ELF-1 (cell line): ENCODE results near the gene PHACTR3.
A peak's percentile ranks its signal among the peaks of the same experiment; 100 is the strongest.

ENCODE experiments used
- DNase-seq: peaks from one replicate; pipeline ENCODE4 v3.0.0-alpha.2; 2016; ENCODE audit warnings: low read depth, low spot score

The PHACTR3 gene

DNA sequence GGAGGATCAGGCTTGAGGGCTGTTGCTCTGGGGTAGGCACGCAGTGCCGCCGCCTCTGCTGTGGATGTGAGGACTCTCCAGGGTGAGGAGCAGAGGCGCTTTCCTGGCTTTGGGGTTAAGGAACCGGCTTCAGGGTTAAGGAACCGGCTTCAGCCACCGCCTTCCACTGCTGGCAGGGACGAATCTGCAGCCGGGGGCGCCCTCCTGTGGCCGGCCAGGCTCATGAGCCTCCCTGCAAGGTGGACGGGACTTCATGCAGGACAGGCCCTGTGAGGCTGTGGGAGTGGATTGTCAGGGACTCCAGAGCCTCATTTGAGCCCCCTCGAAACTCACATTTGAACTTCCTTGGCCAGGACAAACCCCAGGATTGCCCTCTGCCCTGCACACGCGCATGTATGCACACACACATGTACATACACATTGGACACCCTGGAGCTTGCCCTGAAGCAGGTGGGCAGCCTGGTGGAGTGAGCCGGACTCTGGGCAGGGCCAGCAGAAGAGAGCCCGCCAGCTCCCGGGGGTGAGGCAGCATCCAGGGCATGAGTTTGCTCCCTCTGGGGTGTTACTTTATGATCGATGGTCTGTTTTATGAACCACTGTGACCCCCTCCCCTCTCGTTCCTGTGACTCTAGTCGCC lies 146.9 kb downstream of the PHACTR3 start:
- DNase-seq: peak; percentile 86

DNA sequence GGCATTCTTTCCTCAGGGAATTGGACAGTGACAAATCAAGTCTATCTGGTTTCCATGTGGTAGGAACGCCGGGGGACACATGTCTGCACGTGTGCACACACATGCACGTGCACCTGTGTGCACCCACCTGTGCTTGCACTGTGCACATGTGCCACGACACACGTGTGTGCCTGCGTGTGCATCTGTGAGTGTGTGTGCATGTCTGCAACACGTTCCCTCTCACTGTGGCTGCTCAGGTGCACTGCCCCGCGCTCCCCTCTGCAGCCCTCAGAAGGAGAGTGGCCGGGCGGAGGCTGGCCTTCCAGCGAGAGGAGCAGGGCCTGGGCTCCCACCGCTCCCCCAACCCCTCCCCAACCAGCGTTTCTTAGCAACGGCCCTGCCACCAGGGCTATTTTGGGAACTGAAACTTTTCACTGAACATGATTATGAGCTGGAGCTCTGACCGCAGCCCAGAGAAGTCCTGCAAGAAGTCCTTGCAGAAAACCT lies 147.8 kb downstream of the PHACTR3 start:
- no peak for DNase-seq

DNA sequence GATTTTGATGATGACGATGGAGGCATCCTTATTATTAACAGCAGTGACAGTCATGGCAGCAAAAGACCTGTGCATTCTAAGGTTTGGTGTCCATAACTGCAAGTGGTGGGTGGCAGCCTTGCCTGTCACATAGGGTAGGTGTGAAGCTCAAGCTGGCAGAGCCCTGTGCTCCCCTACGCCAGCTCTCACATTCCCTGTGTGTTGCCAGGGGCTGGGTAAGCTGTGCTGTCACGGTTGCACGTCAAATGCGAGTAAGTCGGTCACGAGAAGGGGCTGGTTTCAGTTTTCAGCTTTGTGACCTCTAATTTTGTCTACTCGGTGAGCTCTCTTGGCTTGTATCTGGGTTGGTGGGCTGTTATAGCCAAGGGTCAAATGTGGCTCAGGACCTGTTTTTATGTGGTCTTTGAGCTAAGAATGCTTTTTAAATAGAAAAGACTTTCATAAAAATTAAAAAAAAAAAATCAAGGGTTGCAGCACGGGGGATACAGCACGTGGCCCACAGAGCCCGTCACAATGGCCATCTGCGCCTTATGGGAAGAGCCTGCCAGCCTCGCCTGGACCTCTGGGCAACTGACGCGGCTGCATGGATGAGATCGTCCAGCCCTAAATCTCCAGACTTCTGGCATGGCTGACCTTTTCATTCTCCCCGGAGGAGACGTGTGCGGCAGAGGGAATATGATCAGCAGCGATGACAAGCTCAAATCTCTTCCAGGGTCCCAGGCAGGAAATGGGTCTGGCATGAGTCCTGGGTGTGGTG lies 148.5 kb downstream of the PHACTR3 start:
- DNase-seq: no peak

DNA sequence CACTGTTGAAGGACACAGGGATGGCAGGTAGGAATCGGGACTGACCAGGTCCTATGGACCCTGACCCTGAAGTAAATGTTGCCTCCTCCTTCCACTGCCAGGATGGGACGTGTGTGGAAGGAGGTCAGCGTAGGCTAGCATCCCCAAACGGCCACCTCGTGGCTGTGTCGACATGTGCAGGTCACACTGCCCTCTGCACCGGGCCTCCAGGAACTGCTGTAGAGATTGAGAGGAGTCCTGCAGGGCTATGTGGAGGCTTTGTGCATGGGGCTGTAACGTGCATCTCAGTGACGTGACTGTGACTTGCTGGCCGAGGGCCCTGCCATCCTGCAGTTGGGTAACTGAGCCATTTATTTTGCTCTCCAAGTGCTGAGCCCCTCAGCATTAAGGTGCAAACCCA lies 149.5 kb downstream of the PHACTR3 start:
- DNase-seq: no peak

DNA sequence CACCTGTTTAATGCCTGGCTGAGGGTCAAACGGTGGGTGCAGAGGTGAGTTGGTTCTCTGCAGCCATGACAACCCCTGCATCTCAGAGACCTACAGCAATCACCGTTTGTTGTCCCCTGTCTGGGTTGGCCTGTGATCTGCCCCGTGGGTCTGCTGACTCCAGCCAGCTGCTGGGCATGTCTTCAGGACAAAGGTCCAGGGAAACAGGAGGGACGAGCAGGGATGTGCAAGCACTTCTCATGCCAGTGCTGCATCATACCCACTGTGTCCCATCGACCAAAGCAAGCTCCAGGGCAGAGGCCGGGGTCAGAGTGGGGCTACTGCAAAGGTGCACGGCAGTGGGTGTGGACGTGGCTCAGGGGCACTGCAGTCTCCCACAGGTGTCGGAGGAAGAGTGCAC lies 150.2 kb downstream of the PHACTR3 start:
- DNase-seq: no peak

DNA sequence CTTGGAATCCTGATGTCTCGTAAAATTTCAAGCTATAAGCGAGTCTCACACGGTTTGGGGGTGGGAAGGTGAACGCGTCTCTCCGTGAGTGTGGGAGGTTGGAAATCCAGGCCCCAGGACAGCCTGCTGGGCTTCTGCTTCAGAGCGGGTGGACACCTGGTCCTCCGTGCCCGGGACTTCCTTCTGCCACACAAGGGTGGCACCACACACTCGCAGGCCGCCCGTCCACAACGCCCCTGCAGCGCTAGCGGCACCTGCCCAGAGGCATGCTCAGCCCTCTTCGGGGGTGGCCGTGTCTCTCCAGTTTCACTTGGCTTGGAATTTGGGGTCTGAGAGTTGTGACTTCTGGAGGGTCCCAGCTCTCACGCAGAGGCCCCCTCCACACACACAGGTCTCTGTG lies 151.9 kb downstream of the PHACTR3 start:
- DNase-seq: no peak

DNA sequence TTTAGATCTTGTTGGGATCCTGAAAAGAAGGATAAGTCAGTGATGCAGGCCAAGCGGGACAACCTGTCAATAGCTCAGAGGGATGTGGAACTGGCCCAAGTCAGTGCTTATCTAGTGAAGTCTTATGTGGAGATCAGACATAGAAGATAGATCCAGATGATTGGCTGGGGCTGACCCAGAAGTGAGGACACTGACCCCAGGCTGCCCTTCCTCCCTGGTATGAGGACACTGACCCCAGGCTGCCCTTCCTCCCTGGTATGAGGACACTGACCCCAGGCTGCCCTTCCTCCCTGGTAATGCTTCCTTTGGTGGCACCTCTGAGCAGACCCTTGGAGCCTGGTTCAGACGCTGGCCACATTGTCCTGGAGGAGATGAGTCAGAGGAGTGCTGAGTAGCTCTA lies 159.7 kb downstream of the PHACTR3 start:
- no peak for DNase-seq

DNA sequence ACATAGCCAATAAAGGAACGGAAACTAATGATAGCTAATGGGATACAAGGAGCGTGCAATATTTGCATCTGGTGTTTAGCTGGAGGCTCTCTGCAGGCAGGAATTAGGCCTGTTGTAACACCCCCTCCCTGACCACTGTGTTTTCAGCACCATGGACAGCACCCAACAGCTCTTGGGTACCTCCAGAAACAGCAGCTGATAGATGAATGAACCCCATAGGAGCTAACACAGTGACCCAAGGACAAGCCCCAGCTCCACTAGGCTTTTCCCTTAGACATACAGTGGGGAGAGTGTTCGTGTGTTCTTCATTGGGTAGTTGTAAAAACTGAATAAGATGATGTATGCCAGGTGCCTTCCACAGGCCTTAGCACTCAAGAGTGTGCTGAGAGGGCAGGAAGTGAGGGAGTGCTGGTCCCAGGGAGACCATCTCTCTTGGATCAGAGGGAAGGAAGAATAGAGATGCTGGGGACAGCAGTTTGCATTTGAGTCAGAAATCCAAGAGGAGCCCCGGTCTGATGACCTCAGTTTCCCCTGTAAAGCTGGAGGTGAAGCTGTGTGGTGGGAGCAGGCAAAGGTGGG lies 161.3 kb downstream of the PHACTR3 start:
- peak; percentile 51 for DNase-seq

DNA sequence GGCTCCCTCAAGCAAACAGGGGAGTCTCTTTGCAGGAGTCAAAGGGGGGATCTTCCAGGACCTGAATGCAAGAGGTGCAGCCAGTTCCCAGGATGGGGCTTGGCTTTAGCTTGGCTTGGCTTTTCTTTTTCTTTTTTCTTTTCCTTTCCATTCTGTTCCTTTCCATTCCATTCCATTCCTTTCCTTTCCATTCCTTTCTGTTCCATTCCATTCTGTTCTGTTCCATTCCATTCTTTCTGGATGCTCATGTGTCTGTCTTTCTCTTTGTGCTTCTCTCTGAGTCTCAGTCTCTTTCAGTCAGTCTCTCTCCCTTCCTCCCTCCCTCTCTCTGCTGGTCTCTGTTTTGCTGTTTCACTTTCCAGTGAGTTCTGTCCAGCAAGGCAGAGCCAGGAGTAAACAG lies 163.3 kb downstream of the PHACTR3 start:
- DNase-seq: no peak

DNA sequence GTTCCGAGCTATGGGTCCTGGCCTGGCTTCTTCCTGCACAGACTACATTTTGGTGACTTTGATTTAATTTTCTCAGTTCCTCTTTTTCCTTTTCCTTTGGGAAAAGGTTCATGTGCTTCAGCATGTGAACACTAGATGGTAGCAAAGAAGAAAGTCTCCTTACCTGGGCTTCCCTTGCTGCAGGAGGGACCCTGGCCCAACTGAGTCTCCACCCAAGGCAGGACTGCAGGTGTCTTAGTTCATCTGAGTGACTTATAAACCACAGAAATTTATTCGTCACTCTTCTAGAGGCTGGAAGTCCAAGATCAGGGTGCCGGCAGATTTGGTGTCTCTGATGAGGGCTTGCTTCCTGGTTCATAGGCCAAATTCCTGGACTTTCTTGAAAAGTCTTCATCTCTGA lies 165.9 kb downstream of the PHACTR3 start:
- no peak for DNase-seq

DNA sequence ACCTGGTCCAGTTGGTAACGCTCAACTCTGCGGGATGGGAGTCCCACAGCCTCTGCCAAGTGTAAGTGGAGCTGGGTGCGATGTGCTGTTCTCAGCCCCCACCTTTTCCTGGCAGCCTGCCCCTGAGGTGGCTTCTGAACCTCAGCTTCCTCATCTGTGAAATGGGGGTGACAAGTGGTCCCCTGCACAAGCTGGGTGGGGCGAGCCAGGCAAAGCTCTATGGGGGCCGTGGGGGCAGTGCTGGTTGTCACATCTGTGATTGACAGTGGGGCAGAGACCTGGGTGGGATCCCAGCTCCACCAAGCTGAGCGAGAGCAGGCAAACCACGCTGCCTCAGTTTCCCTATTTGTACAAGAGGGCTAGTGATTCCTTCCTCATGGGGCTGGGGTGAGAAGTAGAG lies 166.5 kb downstream of the PHACTR3 start:
- no peak for DNase-seq

DNA sequence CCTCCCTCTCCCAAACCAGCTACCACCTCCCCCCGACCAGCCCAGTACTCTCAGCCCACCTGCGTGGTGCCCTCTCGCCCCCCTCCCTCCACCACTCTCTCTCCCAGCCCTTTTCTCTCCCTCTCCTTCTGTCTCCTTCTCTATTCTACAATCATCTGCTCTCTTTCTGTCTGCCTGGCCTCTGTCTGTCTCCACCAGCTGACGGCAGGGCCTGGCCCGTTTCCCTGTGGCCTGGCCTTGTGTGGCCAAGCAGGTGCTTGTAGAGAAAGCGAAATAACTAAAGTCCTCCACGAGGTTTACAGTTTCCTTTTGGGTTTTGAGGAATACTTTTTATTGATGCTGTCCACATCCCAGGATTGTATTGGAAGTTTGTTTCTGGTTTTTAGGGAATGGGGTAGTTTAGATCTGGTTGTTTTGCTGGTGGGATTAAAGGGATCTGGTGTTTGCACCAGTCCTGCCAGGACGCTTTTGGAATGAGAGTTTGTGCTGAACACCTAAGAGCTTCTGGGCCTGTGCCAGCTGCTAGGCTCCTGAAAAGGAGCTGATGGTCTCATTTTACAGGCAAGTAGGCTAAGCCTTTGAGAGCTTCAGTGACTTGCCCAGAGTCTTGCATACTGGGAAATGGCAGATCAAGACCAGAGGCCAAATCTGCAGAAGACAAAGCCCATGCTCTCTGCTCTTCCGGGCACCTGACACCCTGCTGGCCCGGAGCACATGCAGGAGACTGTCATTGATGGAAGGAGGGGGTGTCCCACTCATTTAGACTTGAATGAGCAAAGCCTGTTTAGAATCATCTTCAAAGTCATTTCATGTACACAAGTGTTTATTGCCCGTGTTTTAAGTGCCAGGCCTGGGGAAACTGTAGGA lies 167.4 kb downstream of the PHACTR3 start:
- DNase-seq: no peak

DNA sequence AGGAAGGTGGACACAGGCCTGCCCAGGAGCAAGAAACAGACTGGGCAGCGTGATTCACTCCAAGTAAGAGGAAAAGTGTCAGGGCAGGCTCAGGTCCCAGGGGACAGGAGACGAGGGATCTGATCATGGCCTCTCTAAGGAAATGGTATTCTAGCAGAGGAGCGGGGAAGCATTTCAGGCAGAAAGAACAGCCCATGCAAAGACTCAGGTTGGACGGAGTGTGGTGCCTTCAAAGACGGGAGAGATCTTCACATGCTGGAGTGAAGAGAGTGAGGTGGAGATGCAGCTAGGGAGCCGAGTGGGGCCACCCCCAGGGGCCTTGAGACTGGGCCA lies 168.0 kb downstream of the PHACTR3 start:
- no peak for DNase-seq

DNA sequence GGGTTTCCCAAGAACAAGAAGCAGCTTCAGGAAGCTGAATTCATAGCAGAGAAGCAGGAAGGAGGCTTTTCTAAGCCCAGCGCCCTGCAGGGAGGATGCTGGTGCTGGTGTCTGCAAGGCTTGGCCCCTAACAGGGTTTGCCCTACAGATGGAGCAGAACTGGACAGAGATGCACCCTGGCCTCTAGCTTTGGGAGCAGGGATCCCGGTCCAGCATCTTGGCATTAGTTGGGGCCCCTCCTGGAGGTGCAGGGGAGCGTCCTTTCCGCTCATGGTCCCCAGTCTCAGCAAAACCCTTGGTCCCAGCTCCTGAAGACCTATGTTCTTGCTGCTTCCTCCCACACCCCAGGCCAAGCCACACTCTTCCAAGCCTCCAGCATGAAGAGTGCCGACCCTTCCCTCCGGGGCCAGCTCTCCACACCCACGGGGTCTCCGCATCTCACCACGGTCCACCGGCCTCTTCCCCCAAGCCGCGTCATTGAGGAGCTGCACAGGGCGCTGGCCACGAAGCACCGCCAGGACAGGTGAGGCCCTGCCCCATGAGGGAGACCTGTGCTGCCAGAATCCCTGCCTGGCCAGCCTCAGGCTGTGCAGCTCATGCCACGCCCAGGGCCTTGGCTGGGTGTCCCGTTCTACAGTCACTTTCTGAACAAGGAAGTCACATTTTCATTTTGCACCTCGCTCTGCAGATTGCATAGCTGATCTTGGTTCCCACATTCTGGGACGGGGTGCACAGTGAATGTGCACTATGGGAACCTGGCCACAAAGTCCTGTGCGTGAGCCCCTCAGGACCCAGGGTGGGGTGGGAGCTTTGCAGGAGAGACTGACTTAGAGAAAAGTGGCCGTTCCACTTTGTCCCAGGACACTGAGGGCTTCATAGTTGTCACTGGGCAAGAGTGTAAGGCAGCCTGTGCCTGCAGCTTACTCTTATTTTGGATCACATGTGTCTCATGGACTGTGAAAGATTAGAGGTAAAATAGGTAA lies 168.9 kb downstream of the PHACTR3 start:
- DNase-seq: no peak

DNA sequence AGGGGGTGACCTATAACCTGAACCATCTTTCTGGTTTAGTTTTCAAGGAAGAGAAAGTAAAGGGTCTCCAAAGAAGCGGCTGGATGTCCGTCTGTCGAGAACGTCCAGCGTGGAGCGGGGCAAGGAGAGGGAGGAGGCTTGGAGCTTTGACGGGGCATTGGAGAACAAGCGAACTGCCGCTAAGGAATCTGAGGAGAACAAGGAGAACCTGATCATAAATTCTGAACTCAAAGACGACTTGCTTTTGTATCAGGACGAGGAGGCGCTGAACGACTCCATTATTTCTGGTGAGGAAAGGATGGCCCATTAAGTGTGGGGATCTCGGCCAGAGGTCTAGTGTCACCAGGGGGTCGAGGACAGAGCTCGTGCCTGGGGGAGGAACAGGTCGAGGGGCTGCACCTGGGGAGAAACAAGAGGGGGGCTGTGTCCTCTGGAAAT lies 169.9 kb downstream of the PHACTR3 start:
- no peak for DNase-seq

DNA sequence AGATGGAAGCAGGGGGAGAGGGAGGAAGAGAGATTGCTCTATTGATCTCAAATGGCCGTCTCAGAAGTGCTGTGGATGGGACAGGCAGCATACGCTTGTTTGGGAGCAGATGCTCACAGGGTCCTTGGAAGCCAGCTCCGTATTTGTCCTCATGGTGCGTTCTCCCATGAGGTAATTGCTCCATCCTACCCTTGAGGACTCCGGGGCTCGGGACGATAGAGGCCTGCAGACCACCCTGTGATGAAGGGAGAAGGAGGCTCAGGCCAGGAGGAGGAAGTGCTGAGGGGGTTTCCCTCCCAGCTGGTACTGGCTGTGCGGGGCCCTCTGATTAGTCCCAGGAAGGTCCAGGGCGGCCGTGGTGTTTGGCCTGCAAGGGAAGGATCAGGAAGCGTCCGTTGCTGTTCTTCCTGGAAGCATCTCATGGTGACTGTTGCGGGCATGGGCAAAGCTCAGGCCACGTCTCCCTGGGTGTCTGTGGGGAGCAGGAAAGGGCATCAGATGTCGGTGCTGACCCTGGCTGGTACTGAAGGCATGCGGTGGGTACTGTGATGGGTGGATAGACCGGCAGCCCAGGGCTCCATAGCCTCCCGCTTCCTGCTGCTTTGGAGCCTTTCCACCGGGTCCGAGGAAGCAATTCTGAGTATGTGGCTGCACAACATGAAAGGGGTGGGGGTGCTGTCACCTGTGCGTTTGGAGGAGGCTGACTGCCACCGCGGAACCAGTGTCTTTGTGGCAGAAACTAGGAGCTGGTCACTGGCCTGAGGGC lies 170.8 kb downstream of the PHACTR3 start:
- no peak for DNase-seq

DNA sequence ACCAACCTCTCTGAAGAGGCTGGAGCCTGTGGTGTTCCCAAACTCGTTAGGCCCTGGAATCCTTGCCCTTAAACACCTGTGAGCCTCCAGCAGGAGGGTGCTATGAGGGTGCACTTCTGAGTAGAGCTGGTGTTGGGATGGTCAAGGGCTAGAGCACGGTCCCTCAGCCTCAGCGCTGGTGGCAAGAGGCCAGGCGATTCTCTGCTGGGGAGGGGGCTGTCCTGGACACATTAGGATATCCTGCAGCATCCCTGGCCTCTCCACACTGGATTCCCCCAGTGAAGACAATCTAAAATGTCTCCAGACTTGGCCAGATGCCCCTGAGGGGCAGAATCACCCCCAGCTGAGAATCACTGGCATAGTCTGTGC lies 171.3 kb downstream of the PHACTR3 start:
- DNase-seq: no peak

DNA sequence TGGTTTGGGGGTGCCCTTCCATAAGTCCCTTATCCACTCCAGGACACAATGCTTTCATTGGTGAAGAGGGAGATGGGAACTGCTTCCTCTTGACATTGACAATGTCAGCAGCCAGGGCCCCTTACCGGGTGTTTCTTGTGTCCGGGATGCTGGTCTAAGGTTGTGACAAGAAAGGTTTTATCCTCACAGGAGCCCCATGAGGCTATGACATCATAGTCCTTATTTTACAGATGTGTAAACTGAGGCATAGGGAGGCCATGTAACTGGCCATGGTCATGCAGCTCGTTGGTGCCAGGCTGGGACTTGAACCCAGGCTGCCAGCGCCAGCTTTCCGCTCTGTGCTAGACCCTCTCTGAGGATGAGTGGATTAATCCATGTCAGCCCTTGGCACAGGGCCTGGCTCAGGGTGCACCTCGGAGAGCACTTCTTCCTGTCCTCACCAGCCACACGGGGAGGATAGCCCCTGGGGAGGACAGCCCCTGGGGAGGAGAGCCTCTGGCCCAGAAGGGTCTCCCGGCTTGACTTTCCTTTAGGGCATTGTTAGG lies 171.8 kb downstream of the PHACTR3 start:
- no peak for DNase-seq

DNA sequence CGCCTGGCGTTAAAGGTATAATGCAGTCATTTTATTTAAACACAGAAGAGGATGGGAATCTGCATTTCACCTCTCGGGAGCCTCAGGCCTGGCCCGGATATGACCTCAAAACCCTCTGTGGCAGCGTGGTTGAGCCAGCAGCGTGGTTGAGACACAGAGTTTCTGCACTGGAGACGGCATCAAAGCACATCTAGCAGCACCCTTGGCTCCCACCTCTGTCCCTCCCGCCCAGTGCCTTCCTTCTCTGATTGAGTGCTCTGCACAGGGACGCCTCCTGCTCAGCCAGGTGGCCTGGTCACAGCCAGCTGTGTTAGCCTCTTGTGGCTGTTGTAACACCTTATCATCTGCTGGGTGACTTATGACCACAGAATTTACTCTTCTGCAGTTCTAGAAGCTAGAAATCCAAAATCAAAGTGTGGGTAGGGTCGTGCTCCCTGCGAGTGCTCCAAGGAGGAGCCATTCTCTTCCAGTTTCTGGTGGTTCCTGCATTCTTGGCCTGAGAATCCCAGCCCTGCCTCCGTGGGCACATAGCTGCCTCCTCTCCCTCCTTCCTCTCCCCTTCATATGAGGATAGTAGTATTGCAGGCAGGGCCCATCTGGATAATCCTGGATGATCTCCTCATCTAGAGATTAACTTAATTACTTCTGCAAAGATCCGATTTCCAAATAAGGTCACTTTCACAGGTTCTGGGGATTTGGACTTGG lies 172.4 kb downstream of the PHACTR3 start:
- DNase-seq: no peak
